C4-2B (cell line): Measurements from ENCODE around the gene CERK.

ENCODE experiments used
- ZFX ChIP-seq: fragments of 450-650 bp; IDR thresholded peaks from 2 replicates; pipeline ENCODE4 v1.6.1; 2017
- TF ChIP-seq, protein P1 (sequence below): fragments of 450-650 bp; conservative IDR thresholded peaks from 2 replicates; pipeline ENCODE4 v1.5.1; 2017; ENCODE audit warnings: mild to moderate bottlenecking

DNA sequence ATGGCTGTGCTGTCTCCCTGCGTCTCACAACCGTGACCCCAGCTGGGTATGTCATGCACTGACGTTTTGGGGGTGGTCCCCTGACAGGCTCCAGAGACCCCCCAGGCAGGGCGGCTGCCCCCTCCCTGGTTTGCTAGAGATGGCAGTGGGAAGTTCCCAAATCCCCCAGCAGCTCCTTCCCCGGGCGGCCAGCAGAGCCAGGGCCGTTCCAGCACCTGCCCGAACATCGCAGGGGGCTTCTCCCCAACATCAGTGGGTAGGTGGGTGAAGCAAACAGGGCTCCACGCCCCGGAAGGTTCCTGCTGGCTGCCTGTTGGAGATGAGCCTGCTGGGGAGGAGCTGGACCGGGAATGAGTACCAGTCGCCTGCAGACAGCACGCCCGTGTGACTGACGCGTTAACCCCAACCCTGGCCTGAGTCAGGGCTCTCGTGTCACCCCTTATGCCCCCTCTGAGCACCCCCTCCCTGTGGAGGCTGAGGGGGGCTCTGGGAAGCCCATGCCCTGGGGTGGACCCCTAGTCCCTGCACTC lies 72.2 kb downstream of the CERK start:
- TF ChIP-seq, protein P1, sequence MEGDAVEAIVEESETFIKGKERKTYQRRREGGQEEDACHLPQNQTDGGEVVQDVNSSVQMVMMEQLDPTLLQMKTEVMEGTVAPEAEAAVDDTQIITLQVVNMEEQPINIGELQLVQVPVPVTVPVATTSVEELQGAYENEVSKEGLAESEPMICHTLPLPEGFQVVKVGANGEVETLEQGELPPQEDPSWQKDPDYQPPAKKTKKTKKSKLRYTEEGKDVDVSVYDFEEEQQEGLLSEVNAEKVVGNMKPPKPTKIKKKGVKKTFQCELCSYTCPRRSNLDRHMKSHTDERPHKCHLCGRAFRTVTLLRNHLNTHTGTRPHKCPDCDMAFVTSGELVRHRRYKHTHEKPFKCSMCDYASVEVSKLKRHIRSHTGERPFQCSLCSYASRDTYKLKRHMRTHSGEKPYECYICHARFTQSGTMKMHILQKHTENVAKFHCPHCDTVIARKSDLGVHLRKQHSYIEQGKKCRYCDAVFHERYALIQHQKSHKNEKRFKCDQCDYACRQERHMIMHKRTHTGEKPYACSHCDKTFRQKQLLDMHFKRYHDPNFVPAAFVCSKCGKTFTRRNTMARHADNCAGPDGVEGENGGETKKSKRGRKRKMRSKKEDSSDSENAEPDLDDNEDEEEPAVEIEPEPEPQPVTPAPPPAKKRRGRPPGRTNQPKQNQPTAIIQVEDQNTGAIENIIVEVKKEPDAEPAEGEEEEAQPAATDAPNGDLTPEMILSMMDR = no peak
- no peak for TF ChIP-seq ZFX
